Transverse colon (tissue), 3 donors: ENCODE measurements around the gene PODXL.

ENCODE experiments used
- EP300 ChIP-seq: sonication (generic); formaldehyde crosslinking; IDR thresholded peaks from one replicate; pipeline ENCODE4 v1.6.1; 2017; ENCODE audit warnings: antibody characterized with exemption, low read depth
- POLR2A ChIP-seq: fragments of 450-650 bp; IDR thresholded peaks from one replicate; pipeline ENCODE4 v1.6.1; 2016; ENCODE audit warnings: antibody characterized with exemption, mild to moderate bottlenecking, moderate library complexity
- TF ChIP-seq, protein P1 (sequence below), 5 experiments: fragments of 200-600 bp in 3 of 5; fragments of 450-650 bp in 2 of 5; sonication (generic) in 3 of 5; IDR thresholded peaks; 1 replicate in 2 of 5; 2 replicates in 3 of 5; pipeline ENCODE4 v1.5.1; 2016 to 2017; ENCODE audit warnings: antibody characterized with exemption in 5 of 5, inconsistent platforms in 3 of 5, mild to moderate bottlenecking in 2 of 5, moderate library complexity in 1 of 5

- no peak for TF ChIP-seq POLR2A
- TF ChIP-seq, protein P1, sequence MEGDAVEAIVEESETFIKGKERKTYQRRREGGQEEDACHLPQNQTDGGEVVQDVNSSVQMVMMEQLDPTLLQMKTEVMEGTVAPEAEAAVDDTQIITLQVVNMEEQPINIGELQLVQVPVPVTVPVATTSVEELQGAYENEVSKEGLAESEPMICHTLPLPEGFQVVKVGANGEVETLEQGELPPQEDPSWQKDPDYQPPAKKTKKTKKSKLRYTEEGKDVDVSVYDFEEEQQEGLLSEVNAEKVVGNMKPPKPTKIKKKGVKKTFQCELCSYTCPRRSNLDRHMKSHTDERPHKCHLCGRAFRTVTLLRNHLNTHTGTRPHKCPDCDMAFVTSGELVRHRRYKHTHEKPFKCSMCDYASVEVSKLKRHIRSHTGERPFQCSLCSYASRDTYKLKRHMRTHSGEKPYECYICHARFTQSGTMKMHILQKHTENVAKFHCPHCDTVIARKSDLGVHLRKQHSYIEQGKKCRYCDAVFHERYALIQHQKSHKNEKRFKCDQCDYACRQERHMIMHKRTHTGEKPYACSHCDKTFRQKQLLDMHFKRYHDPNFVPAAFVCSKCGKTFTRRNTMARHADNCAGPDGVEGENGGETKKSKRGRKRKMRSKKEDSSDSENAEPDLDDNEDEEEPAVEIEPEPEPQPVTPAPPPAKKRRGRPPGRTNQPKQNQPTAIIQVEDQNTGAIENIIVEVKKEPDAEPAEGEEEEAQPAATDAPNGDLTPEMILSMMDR (IDR thresholded peaks at IDR 0.05), result no peak
- TF ChIP-seq EP300, result no peak
Measured at GRCh38 chr7:131544021-131544420, 12.4 kb downstream of the PODXL start.
